ENCODE results near the gene WNK3.
"Not testable (repeated sequence)": the region's sequence is repeated elsewhere in the genome, so short reads cannot be mapped to it uniquely, and the experiment has no call there.

The WNK3 gene

DNA sequence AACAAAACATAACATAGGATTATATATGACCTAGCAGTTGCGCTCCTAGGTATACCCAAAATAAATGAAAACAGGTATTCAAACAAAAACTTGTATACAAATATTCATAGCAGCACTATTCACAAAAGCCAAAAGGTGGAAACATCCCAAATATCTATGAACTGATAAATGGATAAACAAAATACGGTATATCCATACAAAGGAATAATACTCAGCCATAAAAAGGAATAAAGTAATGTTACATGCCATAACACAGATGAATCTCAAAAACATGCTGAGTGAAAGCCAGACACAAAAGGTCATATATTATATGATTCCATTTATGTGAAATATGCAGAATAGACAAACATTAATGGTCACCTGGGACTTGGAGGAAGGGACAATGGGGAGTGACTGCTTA, 5.2 kb downstream of the WNK3 start:
- Histone ChIP-seq H3K27ac (replicated peaks) (no peak overlapping the region), H3K4me3 (replicated peaks; ENCODE audit: insufficient read depth, low read length) (no peak overlapping the region), H3K27me3 (ENCODE audit: insufficient read depth, poor library complexity, severe bottlenecking) (no peaks in the 10 kb centered on the region)
- TF ChIP-seq GABPA (IDR thresholded peaks at IDR 0.05; ENCODE audit: low read depth) (no peak), SPI1 (IDR thresholded peaks at IDR 0.05; ENCODE audit: borderline replicate concordance, low read depth) (no peak), POLR2AphosphoS5 (IDR thresholded peaks at IDR 0.05; ENCODE audit: low read depth) (no peak)
- TF ChIP-seq, protein P1, sequence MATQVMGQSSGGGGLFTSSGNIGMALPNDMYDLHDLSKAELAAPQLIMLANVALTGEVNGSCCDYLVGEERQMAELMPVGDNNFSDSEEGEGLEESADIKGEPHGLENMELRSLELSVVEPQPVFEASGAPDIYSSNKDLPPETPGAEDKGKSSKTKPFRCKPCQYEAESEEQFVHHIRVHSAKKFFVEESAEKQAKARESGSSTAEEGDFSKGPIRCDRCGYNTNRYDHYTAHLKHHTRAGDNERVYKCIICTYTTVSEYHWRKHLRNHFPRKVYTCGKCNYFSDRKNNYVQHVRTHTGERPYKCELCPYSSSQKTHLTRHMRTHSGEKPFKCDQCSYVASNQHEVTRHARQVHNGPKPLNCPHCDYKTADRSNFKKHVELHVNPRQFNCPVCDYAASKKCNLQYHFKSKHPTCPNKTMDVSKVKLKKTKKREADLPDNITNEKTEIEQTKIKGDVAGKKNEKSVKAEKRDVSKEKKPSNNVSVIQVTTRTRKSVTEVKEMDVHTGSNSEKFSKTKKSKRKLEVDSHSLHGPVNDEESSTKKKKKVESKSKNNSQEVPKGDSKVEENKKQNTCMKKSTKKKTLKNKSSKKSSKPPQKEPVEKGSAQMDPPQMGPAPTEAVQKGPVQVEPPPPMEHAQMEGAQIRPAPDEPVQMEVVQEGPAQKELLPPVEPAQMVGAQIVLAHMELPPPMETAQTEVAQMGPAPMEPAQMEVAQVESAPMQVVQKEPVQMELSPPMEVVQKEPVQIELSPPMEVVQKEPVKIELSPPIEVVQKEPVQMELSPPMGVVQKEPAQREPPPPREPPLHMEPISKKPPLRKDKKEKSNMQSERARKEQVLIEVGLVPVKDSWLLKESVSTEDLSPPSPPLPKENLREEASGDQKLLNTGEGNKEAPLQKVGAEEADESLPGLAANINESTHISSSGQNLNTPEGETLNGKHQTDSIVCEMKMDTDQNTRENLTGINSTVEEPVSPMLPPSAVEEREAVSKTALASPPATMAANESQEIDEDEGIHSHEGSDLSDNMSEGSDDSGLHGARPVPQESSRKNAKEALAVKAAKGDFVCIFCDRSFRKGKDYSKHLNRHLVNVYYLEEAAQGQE (IDR thresholded peaks at IDR 0.05; ENCODE audit: insufficient replicate concordance, low read depth): no peak
- TF ChIP-seq, protein P2, sequence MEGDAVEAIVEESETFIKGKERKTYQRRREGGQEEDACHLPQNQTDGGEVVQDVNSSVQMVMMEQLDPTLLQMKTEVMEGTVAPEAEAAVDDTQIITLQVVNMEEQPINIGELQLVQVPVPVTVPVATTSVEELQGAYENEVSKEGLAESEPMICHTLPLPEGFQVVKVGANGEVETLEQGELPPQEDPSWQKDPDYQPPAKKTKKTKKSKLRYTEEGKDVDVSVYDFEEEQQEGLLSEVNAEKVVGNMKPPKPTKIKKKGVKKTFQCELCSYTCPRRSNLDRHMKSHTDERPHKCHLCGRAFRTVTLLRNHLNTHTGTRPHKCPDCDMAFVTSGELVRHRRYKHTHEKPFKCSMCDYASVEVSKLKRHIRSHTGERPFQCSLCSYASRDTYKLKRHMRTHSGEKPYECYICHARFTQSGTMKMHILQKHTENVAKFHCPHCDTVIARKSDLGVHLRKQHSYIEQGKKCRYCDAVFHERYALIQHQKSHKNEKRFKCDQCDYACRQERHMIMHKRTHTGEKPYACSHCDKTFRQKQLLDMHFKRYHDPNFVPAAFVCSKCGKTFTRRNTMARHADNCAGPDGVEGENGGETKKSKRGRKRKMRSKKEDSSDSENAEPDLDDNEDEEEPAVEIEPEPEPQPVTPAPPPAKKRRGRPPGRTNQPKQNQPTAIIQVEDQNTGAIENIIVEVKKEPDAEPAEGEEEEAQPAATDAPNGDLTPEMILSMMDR (IDR thresholded peaks at IDR 0.05; ENCODE audit: insufficient read depth, low read length): no peak
- DNase-seq (ENCODE audit: low read depth in 1 of 2, low spot score in 1 of 2): no peak

DNA sequence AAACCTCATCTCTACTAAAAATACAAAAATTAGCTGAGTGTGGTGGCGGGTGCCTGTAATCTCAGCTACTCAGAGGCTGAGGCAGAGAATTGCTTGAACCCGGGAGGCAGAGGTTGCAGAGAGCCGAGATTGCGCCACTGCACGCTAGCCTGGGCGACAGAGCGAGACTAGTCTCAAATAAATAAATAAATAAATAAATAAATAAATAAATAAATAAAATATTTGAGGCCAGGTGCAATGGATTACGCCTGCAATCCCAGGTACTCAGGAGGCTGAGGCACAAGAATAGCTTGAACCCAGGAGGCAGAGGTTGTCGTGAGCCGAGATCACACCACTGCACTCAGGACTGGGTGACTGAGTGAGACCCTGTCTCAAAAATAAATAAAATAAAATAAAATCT, 20.5 kb downstream of the WNK3 start:
- H3K4me3 ChIP-seq (replicated peaks; ENCODE audit: insufficient read depth, low read length); DNase-seq (ENCODE audit: low read depth in 1 of 2, low spot score in 1 of 2); H3K27me3 ChIP-seq (ENCODE audit: insufficient read depth, poor library complexity, severe bottlenecking); H3K27ac ChIP-seq (replicated peaks): not testable (repeated sequence)

DNA sequence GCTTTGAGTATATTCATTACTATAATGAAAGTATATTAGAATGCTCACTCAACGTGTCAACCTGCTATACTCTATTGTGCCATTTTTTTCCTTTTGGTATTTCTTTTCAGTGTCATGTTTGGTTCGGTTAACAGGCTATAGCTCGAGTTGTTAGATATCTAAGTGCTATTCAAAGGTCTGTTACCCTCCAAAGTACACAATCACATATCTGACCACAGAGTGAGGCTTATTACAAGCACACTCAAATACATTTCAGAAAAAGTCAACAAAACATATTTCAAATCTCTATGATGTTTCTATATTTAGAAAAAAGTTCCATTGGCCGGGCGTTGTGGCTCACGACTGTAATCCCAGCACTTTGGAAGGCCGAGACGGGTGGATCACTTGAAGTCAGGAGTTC, 32.8 kb downstream of the WNK3 start:
- no peaks in the 10 kb centered on the region for H3K27me3 ChIP-seq (ENCODE audit: insufficient read depth, poor library complexity, severe bottlenecking)
- H3K4me3 ChIP-seq (replicated peaks; ENCODE audit: insufficient read depth, low read length): no peak overlapping the region
- TF ChIP-seq, protein P2 (IDR thresholded peaks at IDR 0.05; ENCODE audit: insufficient read depth, low read length): no peak
- TF ChIP-seq, protein P1 (IDR thresholded peaks at IDR 0.05; ENCODE audit: insufficient replicate concordance, low read depth): no peak
- TF ChIP-seq SPI1 (IDR thresholded peaks at IDR 0.05; ENCODE audit: borderline replicate concordance, low read depth) (no peak), GABPA (IDR thresholded peaks at IDR 0.05; ENCODE audit: low read depth) (no peak), POLR2AphosphoS5 (IDR thresholded peaks at IDR 0.05; ENCODE audit: low read depth) (no peak)
- H3K27ac ChIP-seq (replicated peaks): no peak overlapping the region
- no peak for DNase-seq (ENCODE audit: low read depth in 1 of 2, low spot score in 1 of 2)

DNA sequence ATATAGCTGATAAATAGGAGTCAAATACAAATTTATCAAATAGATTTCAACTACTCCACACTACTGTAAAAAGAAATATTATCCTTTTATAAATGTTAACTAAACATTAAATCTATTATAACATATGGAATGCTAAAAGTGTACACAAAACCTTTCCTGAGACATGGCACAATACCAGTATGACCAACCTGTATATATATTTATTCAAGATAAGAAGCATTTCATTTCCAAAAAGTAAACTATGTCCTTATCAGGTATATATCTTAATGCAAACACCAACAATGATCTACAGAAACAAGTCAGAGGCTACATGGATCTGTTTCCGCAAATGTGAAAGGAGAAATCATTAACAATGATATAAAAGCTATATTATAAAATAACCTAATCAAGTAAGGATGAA, 37.8 kb downstream of the WNK3 start:
- no peak for DNase-seq (ENCODE audit: low read depth in 1 of 2, low spot score in 1 of 2)
- TF ChIP-seq POLR2AphosphoS5 (IDR thresholded peaks at IDR 0.05; ENCODE audit: low read depth): no peak
- TF ChIP-seq GABPA (IDR thresholded peaks at IDR 0.05; ENCODE audit: low read depth): no peak
- TF ChIP-seq, protein P2 (IDR thresholded peaks at IDR 0.05; ENCODE audit: insufficient read depth, low read length): no peak
- no peak for TF ChIP-seq SPI1 (IDR thresholded peaks at IDR 0.05; ENCODE audit: borderline replicate concordance, low read depth)
- TF ChIP-seq, protein P1 (IDR thresholded peaks at IDR 0.05; ENCODE audit: insufficient replicate concordance, low read depth): no peak
- H3K27me3 ChIP-seq (ENCODE audit: insufficient read depth, poor library complexity, severe bottlenecking): no peaks in the 10 kb centered on the region
- H3K4me3 ChIP-seq (replicated peaks; ENCODE audit: insufficient read depth, low read length): no peak overlapping the region
- H3K27ac ChIP-seq (replicated peaks): no peak overlapping the region
